ENCODE results near the gene PELI1. TPM values are rescaled to one million over a fixed set of nuclear protein-coding genes. Genes with fewer than 3 reads are reported as not detected.

The PELI1 gene
- total and polyA plus RNA-seq, 2 of the 8 experiments (the other 6 are each of a cell fraction or from before 2014, with no cell fraction given), result 21.8 to 57.1 TPM

DNA sequence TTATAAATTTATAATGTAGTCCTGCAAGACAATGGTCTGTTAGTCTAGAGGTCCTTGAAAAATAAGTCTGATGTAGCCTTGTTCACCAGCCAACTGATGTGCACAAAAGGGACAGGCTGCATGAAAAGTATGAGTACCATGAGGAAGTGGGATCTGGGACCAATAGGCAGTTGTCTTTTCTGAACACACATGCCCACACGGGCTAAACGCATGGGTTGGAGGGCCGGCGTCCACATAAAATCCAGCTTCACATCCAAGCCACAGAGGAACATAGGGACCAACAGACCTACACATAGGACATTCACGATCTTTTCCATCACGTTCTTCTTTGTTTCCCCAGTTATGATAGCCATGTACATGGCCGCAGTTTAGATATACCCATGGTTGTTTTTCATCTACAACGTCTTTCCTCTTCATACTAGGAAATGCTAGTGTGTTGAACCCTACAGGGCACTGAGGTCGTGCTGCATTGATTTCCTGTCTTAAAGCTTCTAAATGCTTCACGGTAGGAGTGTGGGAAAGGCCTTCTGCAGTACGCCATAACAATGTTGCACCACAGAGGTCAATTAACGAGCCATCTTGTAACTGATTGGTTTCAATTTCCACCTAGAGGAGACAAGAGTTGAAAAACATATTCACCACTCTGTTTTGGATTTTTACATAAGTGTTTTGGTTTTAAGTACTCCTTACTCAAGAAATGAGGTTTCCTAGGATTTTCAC, 49.4 kb downstream of the PELI1 start:
- FAIRE-seq, result peak; percentile 71
- no peaks in the 10 kb centered on the region for H3K9me3 ChIP-seq (ENCODE audit: insufficient read depth in 2 of 2, low read depth in 1 of 2, low read length in 1 of 2)
- H3K4me3 ChIP-seq (ENCODE audit: extremely low read depth in 1 of 4, insufficient read depth in 2 of 4, low read depth in 3 of 4, low read length in 4 of 4), result no peak overlapping the region
- H2BK15ac ChIP-seq (ENCODE audit: low read length), result no peak overlapping the region
- no peak overlapping the region for H3K18ac ChIP-seq (ENCODE audit: extremely low read depth, low read length)
- POLR2A ChIA-PET (ENCODE audit: partially characterized antibody), result interaction anchor here (0.6 to 1.8 kb wide), 5 partner anchors 9 to 1479 kb away, joined by 3 to 7 read pairs (median 4); no protein-coding TSS in a partner anchor
- no peaks in the 10 kb centered on the region for H3K23me2 ChIP-seq (ENCODE audit: low read depth, low read length)
- DNase-seq (ENCODE audit: low read depth in 1 of 2, low spot score in 2 of 2), result no peak
- no peak overlapping the region for H2AFZ ChIP-seq (ENCODE audit: low read length)
- H3K79me2 ChIP-seq (ENCODE audit: control insufficient read depth in 1 of 2, insufficient read depth in 2 of 2, low read length in 2 of 2), result no peaks in the 10 kb centered on the region
- no peak overlapping the region for H4K91ac ChIP-seq (replicated peaks; ENCODE audit: insufficient read length, low read length)
- H4K5ac ChIP-seq (ENCODE audit: insufficient read length, low read depth, low read length), result no peak overlapping the region
- no peak overlapping the region for H3K14ac ChIP-seq (ENCODE audit: insufficient read length)
- H3K56ac ChIP-seq (replicated peaks; ENCODE audit: insufficient read length, low read depth, low read length), result no peak overlapping the region
- no peak overlapping the region for H3K4ac ChIP-seq (replicated peaks; ENCODE audit: insufficient read length, low read depth, low read length)
- H3K79me1 ChIP-seq (ENCODE audit: low read depth, low read length), result no peaks in the 10 kb centered on the region
- peak; percentile 67 for TF ChIP-seq NANOG (IDR thresholded peaks at IDR 0.05; ENCODE audit: insufficient read depth, low read depth, low read length, poor library complexity, severe bottlenecking)
- no peak for TF ChIP-seq CBX5 (IDR thresholded peaks at IDR 0.05; ENCODE audit: low read depth, low read length)
- TF ChIP-seq KDM1A (IDR thresholded peaks at IDR 0.05; ENCODE audit: borderline replicate concordance, low read length), result no peak
- no peak for TF ChIP-seq POU5F1 (IDR thresholded peaks at IDR 0.05; ENCODE audit: low read depth, low read length)
- H4K20me1 ChIP-seq (replicated peaks in 1 of 2; ENCODE audit: control insufficient read depth in 1 of 2, insufficient read depth in 2 of 2, low read length in 2 of 2), result peaks cover 0 to 5% of the 10 kb centered on the region in 2 experiments
- no peaks in the 10 kb centered on the region; a peak in 1 of 7 replicates for H3K4me1 ChIP-seq (replicated peaks in 1 of 4; ENCODE audit: control insufficient read depth in 3 of 4, insufficient read depth in 4 of 4, low read length in 3 of 4)
- WGBS, 2 experiments (ENCODE audit: extremely low coverage in 1 of 2, insufficient coverage in 1 of 2, insufficient read length in 1 of 2, insufficient replicate concordance in 2 of 2, low coverage in 1 of 2, low lambda C conversion rate in 2 of 2, missing lambda C conversion rate in 1 of 2), result 90% methylated on average over 12 of the region's 12 CpGs; no CpG with 5 or more reads in 1 of the 2 experiments
- CTCF ChIA-PET (ENCODE audit: partially characterized antibody), result interaction anchor here (1.1 to 1.7 kb wide), 2 partner anchors 13 to 22 kb away, joined by 3 read pairs; no protein-coding TSS in a partner anchor
- no peak overlapping the region for H2BK12ac ChIP-seq (ENCODE audit: low read depth, low read length)
- 0 out of 2 replicates have a peak overlapping the region, but pooled peaks have one; percentile 4 for H3K27ac ChIP-seq (ENCODE audit: low read depth, low read length)
- H3K27me3 ChIP-seq (replicated peaks in 1 of 4; ENCODE audit: control insufficient read depth in 3 of 4, extremely low read depth in 1 of 4, insufficient read depth in 3 of 4, low read length in 3 of 4), result no peaks in the 10 kb centered on the region
- H2AK5ac ChIP-seq (ENCODE audit: low read depth, low read length), result no peak overlapping the region
- no peak overlapping the region for H2BK20ac ChIP-seq (ENCODE audit: low read length)
- no peak overlapping the region for H3K23ac ChIP-seq (ENCODE audit: insufficient read length)
- H2BK120ac ChIP-seq (replicated peaks; ENCODE audit: low read depth, low read length), result no peak overlapping the region
- no peak overlapping the region for H4K8ac ChIP-seq (ENCODE audit: extremely low read depth, insufficient read depth, low read length)
- H3K36me3 ChIP-seq (ENCODE audit: control insufficient read depth in 2 of 4, insufficient read depth in 4 of 4, low read length in 3 of 4), result peaks cover 5 to 72% (median 32%) of the 10 kb centered on the region in 4 experiments; a peak in 6 of 8 replicates
- no peak overlapping the region for H2BK5ac ChIP-seq (ENCODE audit: low read depth, low read length)
- no peak overlapping the region for H3K4me2 ChIP-seq (ENCODE audit: insufficient read depth in 1 of 2, low read depth in 2 of 2, low read length in 2 of 2)
- H3K9ac ChIP-seq (replicated peaks in 1 of 4; ENCODE audit: extremely low read depth in 1 of 4, low read depth in 3 of 4, low read length in 3 of 4), result no peak overlapping the region
